ENCODE results near the gene VANGL2. TPM values are rescaled to one million over a fixed set of nuclear protein-coding genes. Genes with fewer than 3 reads are reported as not detected.

The VANGL2 gene
- total RNA-seq, 2 experiments from 2014 or later, result not detected

DNA sequence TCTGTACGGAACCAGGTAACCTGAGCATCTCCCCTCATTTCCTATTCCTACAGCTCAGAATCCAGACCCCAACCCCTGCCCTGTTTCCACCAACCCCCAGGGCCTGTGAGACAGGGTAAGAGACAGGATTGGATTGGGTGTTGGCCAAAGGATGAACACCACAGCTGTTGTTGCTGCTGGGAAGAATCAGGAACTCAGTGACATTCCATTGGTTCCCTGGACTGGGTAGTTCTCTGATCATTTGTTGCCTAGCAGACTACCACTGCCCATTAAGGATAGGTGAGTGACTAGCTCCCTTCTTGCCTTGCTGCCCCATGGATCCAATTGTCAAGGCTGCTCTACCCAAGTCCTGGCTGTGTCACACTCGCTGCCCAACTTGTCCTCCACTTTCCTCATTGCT, 47.1 kb upstream of the VANGL2 start:
- peaks cover 99% of the 10 kb centered on the region for H3K36me3 ChIP-seq (ENCODE audit: insufficient read depth, low read length)
- H3K4me3 Mint-ChIP-seq, result no peak overlapping the region
- no peaks in the 10 kb centered on the region for H3K4me1 ChIP-seq (ENCODE audit: insufficient read depth, low read length)
- H3K9me3 ChIP-seq (ENCODE audit: control insufficient read depth in 1 of 2, insufficient read depth in 1 of 2, low read length in 2 of 2), result no peaks in the 10 kb centered on the region
- intact Hi-C loops (cut with DNase I, micrococcal nuclease), result no loop called here
- no peak overlapping the region for H3K4me3 ChIP-seq (ENCODE audit: low read length)
- ChIA-PET POLR2A (interaction anchor here (0.6 kb wide), 1 partner anchor 415 kb away, joined by 3 read pairs; no protein-coding TSS in a partner anchor), CTCF (no interaction called here)
- H3K9me3 Mint-ChIP-seq, result no peaks in the 10 kb centered on the region
- H3K4me1 Mint-ChIP-seq (ENCODE audit: low read depth), result peaks cover 3% of the 10 kb centered on the region
- no peaks in the 10 kb centered on the region for H3K27me3 ChIP-seq (ENCODE audit: control insufficient read depth in 1 of 2, insufficient read depth in 2 of 2, low read length in 2 of 2)
- no peak overlapping the region for H3K27ac Mint-ChIP-seq
- H3K27me3 Mint-ChIP-seq, result no peaks in the 10 kb centered on the region
- no peak overlapping the region for H3K27ac ChIP-seq (ENCODE audit: low read depth in 1 of 2, low read length in 2 of 2)
- ATAC-seq (ENCODE audit: poor library complexity) (no peak), DNase-seq (no peak)
- TF ChIP-seq, protein P1, sequence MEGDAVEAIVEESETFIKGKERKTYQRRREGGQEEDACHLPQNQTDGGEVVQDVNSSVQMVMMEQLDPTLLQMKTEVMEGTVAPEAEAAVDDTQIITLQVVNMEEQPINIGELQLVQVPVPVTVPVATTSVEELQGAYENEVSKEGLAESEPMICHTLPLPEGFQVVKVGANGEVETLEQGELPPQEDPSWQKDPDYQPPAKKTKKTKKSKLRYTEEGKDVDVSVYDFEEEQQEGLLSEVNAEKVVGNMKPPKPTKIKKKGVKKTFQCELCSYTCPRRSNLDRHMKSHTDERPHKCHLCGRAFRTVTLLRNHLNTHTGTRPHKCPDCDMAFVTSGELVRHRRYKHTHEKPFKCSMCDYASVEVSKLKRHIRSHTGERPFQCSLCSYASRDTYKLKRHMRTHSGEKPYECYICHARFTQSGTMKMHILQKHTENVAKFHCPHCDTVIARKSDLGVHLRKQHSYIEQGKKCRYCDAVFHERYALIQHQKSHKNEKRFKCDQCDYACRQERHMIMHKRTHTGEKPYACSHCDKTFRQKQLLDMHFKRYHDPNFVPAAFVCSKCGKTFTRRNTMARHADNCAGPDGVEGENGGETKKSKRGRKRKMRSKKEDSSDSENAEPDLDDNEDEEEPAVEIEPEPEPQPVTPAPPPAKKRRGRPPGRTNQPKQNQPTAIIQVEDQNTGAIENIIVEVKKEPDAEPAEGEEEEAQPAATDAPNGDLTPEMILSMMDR (IDR thresholded peaks at IDR 0.05), result no peak
- peaks cover 98% of the 10 kb centered on the region for H3K36me3 Mint-ChIP-seq (ENCODE audit: low read depth)

DNA sequence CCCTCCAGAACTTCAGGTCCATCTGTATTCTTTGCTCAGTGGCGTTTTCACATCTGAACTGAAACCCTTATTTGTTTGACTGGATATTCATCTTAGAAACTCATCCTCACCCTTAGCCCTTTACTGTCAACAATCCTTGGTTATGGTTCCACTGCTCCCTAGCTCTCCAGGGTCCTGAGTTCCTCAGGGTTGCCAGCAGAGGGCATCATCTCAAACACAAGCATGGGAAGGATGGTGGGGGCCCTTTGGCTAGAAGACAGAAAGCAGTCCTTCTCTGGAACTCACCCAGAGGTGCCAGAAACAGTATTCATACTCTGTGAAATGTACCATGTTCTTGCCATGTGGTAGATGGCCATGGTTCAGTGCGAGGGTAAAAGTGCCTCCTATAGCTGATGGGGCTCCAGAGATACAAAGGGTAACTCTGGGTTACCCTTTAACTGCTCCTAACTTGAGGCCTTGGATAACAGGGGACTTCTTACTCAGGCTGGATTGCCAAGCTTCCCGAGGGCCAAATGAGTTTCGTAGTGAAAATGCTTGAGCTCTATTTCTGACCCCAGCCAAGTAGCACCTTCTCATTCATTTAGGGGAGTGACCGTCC, 45.9 kb upstream of the VANGL2 start:
- Histone ChIP-seq H3K9me3 (ENCODE audit: control insufficient read depth in 1 of 2, insufficient read depth in 1 of 2, low read length in 2 of 2) (no peaks in the 10 kb centered on the region), H3K4me3 (ENCODE audit: low read length) (no peak overlapping the region), H3K27ac (ENCODE audit: low read depth in 1 of 2, low read length in 2 of 2) (no peak overlapping the region), H3K36me3 (ENCODE audit: insufficient read depth, low read length) (peaks cover 91% of the 10 kb centered on the region), H3K27me3 (ENCODE audit: control insufficient read depth in 1 of 2, insufficient read depth in 2 of 2, low read length in 2 of 2) (no peaks in the 10 kb centered on the region), H3K4me1 (ENCODE audit: insufficient read depth, low read length) (no peaks in the 10 kb centered on the region)
- Mint-ChIP-seq H3K4me1 (ENCODE audit: low read depth) (peaks cover 3% of the 10 kb centered on the region), H3K36me3 (ENCODE audit: low read depth) (peaks cover 98% of the 10 kb centered on the region), H3K4me3 (no peak overlapping the region), H3K27me3 (no peaks in the 10 kb centered on the region), H3K27ac (no peak overlapping the region), H3K9me3 (no peaks in the 10 kb centered on the region)
- POLR2A ChIA-PET, result interaction anchor here (0.9 kb wide), 1 partner anchor 10 kb away, joined by 3 read pairs; no protein-coding TSS in a partner anchor
- intact Hi-C loops (cut with DNase I, micrococcal nuclease), result loop anchor here in 1 of 2 experiments (1.0 kb wide), 1 partner anchor 253 kb away; no protein-coding TSS in a partner anchor
- CTCF ChIA-PET, result interaction anchor here (0.7 to 1.5 kb wide), 3 partner anchors 22 to 86 kb away, joined by 3 to 8 read pairs (median 3); no protein-coding TSS in a partner anchor
- TF ChIP-seq, protein P1 (IDR thresholded peaks at IDR 0.05), result peak; percentile 27
- ATAC-seq (ENCODE audit: poor library complexity) (peak; percentile 58), DNase-seq (peak in 3 of 14 experiments; percentile 21 to 48 (median 42))

DNA sequence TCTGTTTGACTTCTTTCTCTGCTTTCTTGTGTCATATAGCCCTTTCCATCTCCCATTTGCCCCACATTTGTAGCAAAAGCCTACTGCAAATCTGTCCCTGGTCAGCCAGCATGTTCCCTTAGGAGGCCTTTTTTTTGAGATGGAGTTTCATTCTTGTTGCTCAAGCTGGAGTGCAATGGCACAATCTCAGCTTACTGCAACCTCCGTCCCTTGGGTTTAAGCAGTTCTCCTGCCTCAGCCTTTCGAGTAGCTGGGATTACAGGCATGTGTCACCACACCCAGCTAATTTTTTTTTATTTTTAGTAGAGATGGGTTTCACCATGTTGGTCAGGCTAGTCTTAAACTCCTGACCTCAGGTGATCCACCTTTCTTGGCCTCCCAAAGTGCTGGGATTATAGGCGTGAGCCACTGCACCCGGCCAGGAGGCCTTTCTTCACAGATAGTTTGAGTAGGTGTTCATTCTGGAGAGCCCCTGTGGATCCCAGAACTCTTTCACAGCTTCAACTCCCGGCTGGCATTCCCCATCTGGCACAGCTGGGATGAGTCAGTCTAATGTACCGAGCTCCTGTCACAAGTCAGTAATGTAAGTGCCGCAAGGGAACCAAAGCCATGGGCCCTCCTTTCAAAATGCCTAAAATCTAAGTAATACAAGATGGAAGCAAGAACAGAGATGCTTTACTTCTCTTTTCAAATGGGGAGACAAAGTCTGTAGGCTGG, 42.9 kb upstream of the VANGL2 start:
- Histone ChIP-seq H3K27ac (ENCODE audit: low read depth in 1 of 2, low read length in 2 of 2) (no peak overlapping the region), H3K4me3 (ENCODE audit: low read length) (no peak overlapping the region), H3K9me3 (ENCODE audit: control insufficient read depth in 1 of 2, insufficient read depth in 1 of 2, low read length in 2 of 2) (no peaks in the 10 kb centered on the region), H3K36me3 (ENCODE audit: insufficient read depth, low read length) (peaks cover 72% of the 10 kb centered on the region), H3K4me1 (ENCODE audit: insufficient read depth, low read length) (no peaks in the 10 kb centered on the region), H3K27me3 (ENCODE audit: control insufficient read depth in 1 of 2, insufficient read depth in 2 of 2, low read length in 2 of 2) (no peaks in the 10 kb centered on the region)
- POLR2A ChIA-PET, result no interaction called here
- CTCF ChIA-PET, result no interaction called here
- no peaks in the 10 kb centered on the region for H3K27me3 Mint-ChIP-seq
- DNase-seq, result no peak
- no peaks in the 10 kb centered on the region for H3K4me1 Mint-ChIP-seq (ENCODE audit: low read depth)
- intact Hi-C loops (cut with DNase I, micrococcal nuclease), result no loop called here
- no peak overlapping the region for H3K4me3 Mint-ChIP-seq
- H3K36me3 Mint-ChIP-seq (ENCODE audit: low read depth), result peaks cover 85% of the 10 kb centered on the region
- no peak overlapping the region for H3K27ac Mint-ChIP-seq
- no peaks in the 10 kb centered on the region for H3K9me3 Mint-ChIP-seq
- TF ChIP-seq, protein P1 (IDR thresholded peaks at IDR 0.05), result no peak
- ATAC-seq (ENCODE audit: poor library complexity), result no peak
